SH-SY5Y (cell line): ENCODE results near the gene SLC28A1.

Experiments used
- GATA2 ChIP-seq: IDR thresholded peaks from 2 replicates; pipeline ENCODE4 v1.6.1; 2011; ENCODE audit warnings: mild to moderate bottlenecking, low read depth, low read length
- GATA3 ChIP-seq: IDR thresholded peaks from 2 replicates; pipeline ENCODE4 v1.6.1; 2011; ENCODE audit warnings: low read depth, mild to moderate bottlenecking, low read length, moderate library complexity

- no peak for TF ChIP-seq GATA2
- TF ChIP-seq GATA3: no peak
These were observed 26.6 kb downstream of the SLC28A1 start for GRCh38 chr15:84910928-84911623.
